GM13977 (cell line): ENCODE measurements around the gene GABBR2.

Experiments
- DNase-seq: peaks from one replicate; pipeline ENCODE4 v3.0.0; 2012; ENCODE audit warnings: low spot score
- in situ Hi-C: fragments of 300-500 bp; cut with MboI; formaldehyde crosslinking; loops from one replicate; pipeline ENCODE4 v1.12.0; 2022; ENCODE audit warnings: low sequenced_read_pairs, low pct_unique_long_range_greater_than_20kb, mixed read lengths, inconsistent platforms; ENCODE audit not compliant: unreplicated experiment
- TF ChIP-seq, protein P1 (sequence below): IDR thresholded peaks from 2 replicates; pipeline ENCODE4 v1.5.1; 2012; ENCODE audit warnings: mild to moderate bottlenecking, control low read depth; ENCODE audit not compliant: insufficient read depth; ENCODE audit errors: extremely low read depth, missing control alignments

Gene GABBR2

DNA sequence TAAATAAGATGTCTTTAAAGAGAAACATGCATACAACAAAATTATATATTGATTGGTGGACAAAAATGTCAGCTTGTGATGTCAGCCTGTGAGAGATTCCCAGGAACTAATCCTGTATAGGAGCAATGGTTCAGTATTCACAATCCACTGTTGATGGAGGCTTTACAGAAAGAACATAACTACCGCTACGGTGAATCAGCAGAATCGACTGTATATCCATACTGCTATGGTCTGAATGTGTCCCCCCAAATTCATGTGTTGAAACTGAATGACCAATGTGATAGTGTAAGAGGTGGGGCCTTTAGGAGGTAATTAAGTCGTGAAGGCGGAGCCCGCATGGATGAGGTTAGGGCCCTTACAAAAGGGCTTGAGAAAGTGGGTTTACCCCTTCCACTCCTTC, 412.9 kb downstream of the GABBR2 start:
- DNase-seq: no peak
- TF ChIP-seq, protein P1, sequence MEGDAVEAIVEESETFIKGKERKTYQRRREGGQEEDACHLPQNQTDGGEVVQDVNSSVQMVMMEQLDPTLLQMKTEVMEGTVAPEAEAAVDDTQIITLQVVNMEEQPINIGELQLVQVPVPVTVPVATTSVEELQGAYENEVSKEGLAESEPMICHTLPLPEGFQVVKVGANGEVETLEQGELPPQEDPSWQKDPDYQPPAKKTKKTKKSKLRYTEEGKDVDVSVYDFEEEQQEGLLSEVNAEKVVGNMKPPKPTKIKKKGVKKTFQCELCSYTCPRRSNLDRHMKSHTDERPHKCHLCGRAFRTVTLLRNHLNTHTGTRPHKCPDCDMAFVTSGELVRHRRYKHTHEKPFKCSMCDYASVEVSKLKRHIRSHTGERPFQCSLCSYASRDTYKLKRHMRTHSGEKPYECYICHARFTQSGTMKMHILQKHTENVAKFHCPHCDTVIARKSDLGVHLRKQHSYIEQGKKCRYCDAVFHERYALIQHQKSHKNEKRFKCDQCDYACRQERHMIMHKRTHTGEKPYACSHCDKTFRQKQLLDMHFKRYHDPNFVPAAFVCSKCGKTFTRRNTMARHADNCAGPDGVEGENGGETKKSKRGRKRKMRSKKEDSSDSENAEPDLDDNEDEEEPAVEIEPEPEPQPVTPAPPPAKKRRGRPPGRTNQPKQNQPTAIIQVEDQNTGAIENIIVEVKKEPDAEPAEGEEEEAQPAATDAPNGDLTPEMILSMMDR: no peak
- in situ Hi-C loops: no loop called here

DNA sequence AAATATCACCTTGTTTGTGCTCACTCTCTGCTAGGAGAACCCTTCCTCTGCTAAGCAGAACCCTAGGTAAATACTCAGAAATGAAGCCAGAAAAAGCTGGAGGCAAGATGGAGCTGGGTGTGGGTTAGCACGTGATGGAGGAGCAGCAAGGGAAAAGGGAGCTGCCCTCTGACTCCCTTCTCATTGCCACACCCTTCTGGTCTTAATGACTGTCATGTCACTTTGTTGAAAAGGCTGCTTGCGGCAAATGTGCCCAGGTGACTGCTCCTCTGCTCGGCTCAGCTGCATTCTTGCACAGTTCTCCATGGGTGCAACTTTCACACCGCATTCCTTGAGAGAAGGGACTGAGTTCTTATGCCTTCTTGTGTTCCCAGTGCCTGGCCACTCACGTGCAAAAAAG, 416.9 kb downstream of the GABBR2 start:
- no peak for DNase-seq

DNA sequence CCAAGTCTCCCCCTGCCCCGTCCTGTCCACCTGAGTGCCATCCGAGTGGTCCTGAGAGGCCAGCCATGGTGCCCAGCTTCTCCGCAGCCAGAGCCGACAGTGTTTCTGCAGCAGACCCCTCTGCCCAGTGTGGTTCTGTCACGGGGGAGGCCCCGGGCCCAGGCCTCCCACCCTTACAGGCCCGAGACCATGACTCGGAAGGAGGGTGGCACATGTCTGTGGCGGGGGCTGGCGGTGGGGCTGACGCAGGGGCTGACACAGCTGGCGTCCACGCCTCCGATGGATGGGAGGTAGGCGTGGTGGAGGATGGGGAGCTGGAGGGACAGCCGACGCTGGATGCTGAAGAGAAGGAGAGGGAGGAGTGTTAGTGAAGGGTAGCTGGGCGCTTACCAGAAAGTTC, 418.3 kb downstream of the GABBR2 start:
- no peak for DNase-seq
- TF ChIP-seq, protein P1: no peak
- in situ Hi-C loops: no loop called here

More for the DNA sequence above, 416.9 kb downstream of the GABBR2 start:
- in situ Hi-C loops: no loop called here
- TF ChIP-seq, protein P1: no peak

DNA sequence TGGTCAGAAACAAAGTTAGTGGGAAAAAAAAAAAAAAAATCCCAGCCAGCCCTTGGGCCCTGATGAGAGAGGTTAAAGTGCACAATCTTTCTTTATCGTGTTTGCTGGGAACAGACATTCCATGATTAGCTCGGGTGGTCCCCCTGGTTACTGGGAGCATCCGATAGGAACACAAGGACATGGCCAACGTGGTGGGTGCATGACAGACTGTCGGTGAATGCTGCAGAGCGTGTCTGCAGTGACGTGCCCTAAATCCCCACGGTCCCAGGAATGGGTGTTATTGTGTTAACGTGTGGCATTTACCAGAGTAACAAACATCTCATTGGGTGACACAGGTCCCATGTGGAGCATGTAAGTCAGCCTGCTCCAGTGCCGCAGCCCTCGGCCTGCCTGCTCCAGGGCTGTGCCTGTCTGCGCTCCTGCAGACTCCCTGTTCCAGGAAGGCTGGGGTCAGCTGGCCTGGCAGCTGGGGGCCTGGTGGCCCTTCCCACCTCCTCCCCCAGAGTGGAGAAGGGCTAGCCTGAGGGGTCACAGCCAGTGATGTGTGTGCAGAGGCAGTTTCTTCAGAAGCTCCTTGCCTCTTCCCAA, 419.0 kb downstream of the GABBR2 start:
- no peak for DNase-seq
- TF ChIP-seq, protein P1: no peak
- in situ Hi-C loops: no loop called here

DNA sequence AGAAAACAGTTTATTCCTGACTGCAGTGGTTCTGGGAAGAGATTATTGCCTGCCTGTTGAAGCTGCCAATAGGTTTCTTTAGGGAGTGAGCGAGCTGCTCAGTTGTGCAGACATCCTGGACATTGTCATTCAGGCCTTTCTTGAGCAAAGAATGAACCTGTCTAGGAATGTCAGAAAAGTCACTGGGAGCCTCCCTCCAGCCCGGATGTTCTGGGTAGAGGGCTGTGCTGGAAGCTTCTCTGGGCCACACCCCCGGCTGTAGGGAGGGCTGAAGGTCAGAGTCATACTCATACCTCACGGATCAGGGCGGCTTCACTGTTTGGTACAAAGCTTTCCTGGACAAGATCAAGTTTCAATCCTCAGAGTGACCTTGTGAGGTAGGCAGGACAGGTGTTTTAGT, 419.9 kb downstream of the GABBR2 start:
- in situ Hi-C loops: no loop called here
- TF ChIP-seq, protein P1: no peak
- DNase-seq: no peak

DNA sequence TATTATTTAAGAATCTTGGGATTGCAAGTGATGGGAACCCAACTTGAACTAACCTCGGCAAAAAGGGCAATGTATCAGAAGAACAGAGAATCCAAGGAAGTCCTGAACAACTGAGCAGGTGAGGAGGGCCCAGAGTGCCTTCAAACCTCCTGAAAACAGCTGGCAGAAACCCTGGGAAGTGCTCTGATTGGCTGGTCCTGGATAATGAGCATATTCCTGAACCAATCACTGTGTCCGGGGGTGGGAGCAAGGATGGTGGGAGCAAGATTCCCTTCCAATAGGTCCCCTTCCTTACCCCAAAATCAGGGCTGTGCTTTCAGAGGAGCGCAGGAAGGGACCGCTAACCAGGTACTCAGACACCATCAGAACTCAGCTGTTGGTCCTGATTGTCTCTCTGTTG, 421.4 kb downstream of the GABBR2 start:
- TF ChIP-seq, protein P1: no peak
- no peak for DNase-seq
- in situ Hi-C loops: no loop called here
